ENCODE data around the gene PLEKHJ1.

PLEKHJ1 gene

GRCh38 chr19:2255982-2256685, 20.0 kb upstream of the PLEKHJ1 start, which contains the start of gene JSRP1:
Gene JSRP1, minus strand, starts transcription at chr19:2256417. Its CDS starts 1,103 bp downstream, at chr19:2255314.
- peaks cover 36 to 79% of the 10 kb centered on the region in 2 donors for H3K4me1 Mint-ChIP-seq
- no peaks in the 10 kb centered on the region for H3K9me3 Mint-ChIP-seq
- peak within 1 kb of the TSS; percentile 94 for H3K27ac Mint-ChIP-seq
- DNase-seq, result no peak
- H3K36me3 Mint-ChIP-seq, result peaks cover 0 to 3% of the 10 kb centered on the region in 2 donors
- peak within 1 kb of the TSS; percentile 25 to 46 for H3K4me3 Mint-ChIP-seq
- ATAC-seq (replicated peaks), result peak in 1 of 2 donors; percentile 14
- H3K27me3 Mint-ChIP-seq, result peaks cover 8 to 11% of the 10 kb centered on the region in 2 donors

GRCh38 chr19:2255112-2255845, 19.1 kb upstream of the PLEKHJ1 start:
- Mint-ChIP-seq H3K27ac (no peak overlapping the region), H3K4me3 (no peak overlapping the region), H3K36me3 (peaks cover 0 to 3% of the 10 kb centered on the region in 2 donors), H3K9me3 (no peaks in the 10 kb centered on the region), H3K4me1 (peaks cover 34 to 79% of the 10 kb centered on the region in 2 donors), H3K27me3 (peaks cover 8 to 14% of the 10 kb centered on the region in 2 donors)
- ATAC-seq (replicated peaks) (no peak), DNase-seq (no peak)

- ATAC-seq (replicated peaks) (no peak), DNase-seq (no peak)
- Mint-ChIP-seq H3K27me3 (peaks cover 8 to 21% of the 10 kb centered on the region in 2 donors), H3K36me3 (peaks cover 3 to 7% of the 10 kb centered on the region in 2 donors), H3K4me1 (peaks cover 32 to 74% of the 10 kb centered on the region in 2 donors), H3K27ac (peak overlapping the region; percentile 51), H3K4me3 (peak overlapping the region; percentile 28 to 47), H3K9me3 (no peaks in the 10 kb centered on the region)
These were observed 18.1 kb upstream of the PLEKHJ1 start for GRCh38 chr19:2254064-2254872.

GRCh38 chr19:2253106-2254063, 17.3 kb upstream of the PLEKHJ1 start:
- Mint-ChIP-seq H3K4me3 (peak overlapping the region; percentile 71 to 83), H3K4me1 (peaks cover 29 to 68% of the 10 kb centered on the region in 2 donors), H3K27me3 (peaks cover 8 to 21% of the 10 kb centered on the region in 2 donors), H3K36me3 (peaks cover 11 to 16% of the 10 kb centered on the region in 2 donors), H3K27ac (peak overlapping the region; percentile 51), H3K9me3 (no peaks in the 10 kb centered on the region)
- ATAC-seq (replicated peaks), result peak; percentile 18 to 36
- DNase-seq, result no peak

- Mint-ChIP-seq H3K4me3 (peak overlapping the region; percentile 71 to 83), H3K36me3 (peaks cover 13 to 17% of the 10 kb centered on the region in 2 donors)
These were observed 16.6 kb upstream of the PLEKHJ1 start for GRCh38 chr19:2252797-2253105.

GRCh38 chr19:2252055-2252796, 16.1 kb upstream of the PLEKHJ1 start:
- peaks cover 13 to 17% of the 10 kb centered on the region in 2 donors for H3K36me3 Mint-ChIP-seq
- H3K4me3 Mint-ChIP-seq, result peak overlapping the region; percentile 72 to 83
- ATAC-seq (replicated peaks), result peak in 1 of 2 donors; percentile 4
- no peaks in the 10 kb centered on the region for H3K9me3 Mint-ChIP-seq
- H3K27ac Mint-ChIP-seq, result peak overlapping the region; percentile 87
- DNase-seq, result no peak
- H3K4me1 Mint-ChIP-seq, result peaks cover 27 to 56% of the 10 kb centered on the region in 2 donors
- H3K27me3 Mint-ChIP-seq, result peaks cover 8 to 21% of the 10 kb centered on the region in 2 donors

More at GRCh38 chr19:2252797-2253105, 16.6 kb upstream of the PLEKHJ1 start:
- Mint-ChIP-seq H3K27ac (peak overlapping the region; percentile 87), H3K4me1 (peaks cover 27 to 61% of the 10 kb centered on the region in 2 donors), H3K9me3 (no peaks in the 10 kb centered on the region), H3K27me3 (peaks cover 8 to 21% of the 10 kb centered on the region in 2 donors)
- peak; percentile 3 for ATAC-seq (replicated peaks)
- DNase-seq, result no peak

GRCh38 chr19:2251106-2252054, 15.3 kb upstream of the PLEKHJ1 start:
- H3K27me3 Mint-ChIP-seq, result peaks cover 8 to 21% of the 10 kb centered on the region in 2 donors
- peak overlapping the region; percentile 72 to 83 for H3K4me3 Mint-ChIP-seq
- peaks cover 17 to 19% of the 10 kb centered on the region in 2 donors for H3K36me3 Mint-ChIP-seq
- peaks cover 24 to 47% of the 10 kb centered on the region in 2 donors for H3K4me1 Mint-ChIP-seq
- H3K9me3 Mint-ChIP-seq, result no peaks in the 10 kb centered on the region
- DNase-seq (no peak), ATAC-seq (replicated peaks) (peak in 1 of 2 donors; percentile 9)
- H3K27ac Mint-ChIP-seq, result peak overlapping the region; percentile 83

- ATAC-seq (replicated peaks) (peak in 1 of 2 donors; percentile 3), DNase-seq (no peak)
- H3K36me3 Mint-ChIP-seq, result peaks cover 20 to 24% of the 10 kb centered on the region in 2 donors
- peaks cover 8 to 21% of the 10 kb centered on the region in 2 donors for H3K27me3 Mint-ChIP-seq
- no peak overlapping the region for H3K27ac Mint-ChIP-seq
- peak overlapping the region; percentile 59 to 63 for H3K4me3 Mint-ChIP-seq
- peaks cover 20 to 41% of the 10 kb centered on the region in 2 donors for H3K4me1 Mint-ChIP-seq
- H3K9me3 Mint-ChIP-seq, result no peaks in the 10 kb centered on the region
These were observed 14.6 kb upstream of the PLEKHJ1 start for GRCh38 chr19:2250766-2251105.

GRCh38 chr19:2249880-2250765, 14.0 kb upstream of the PLEKHJ1 start:
- Mint-ChIP-seq H3K4me3 (peak overlapping the region; percentile 59 to 63), H3K9me3 (no peaks in the 10 kb centered on the region), H3K27ac (peak overlapping the region; percentile 75), H3K4me1 (peaks cover 15 to 35% of the 10 kb centered on the region in 2 donors), H3K36me3 (peaks cover 24 to 30% of the 10 kb centered on the region in 2 donors), H3K27me3 (peaks cover 8 to 21% of the 10 kb centered on the region in 2 donors)
- DNase-seq (no peak), ATAC-seq (replicated peaks) (peak; percentile 24 to 41)

- DNase-seq (no peak), ATAC-seq (replicated peaks) (no peak)
- Mint-ChIP-seq H3K9me3 (no peaks in the 10 kb centered on the region), H3K27me3 (peaks cover 8 to 21% of the 10 kb centered on the region in 2 donors), H3K4me1 (peaks cover 14 to 34% of the 10 kb centered on the region in 2 donors), H3K36me3 (peaks cover 30 to 38% of the 10 kb centered on the region in 2 donors), H3K4me3 (no peak within 1 kb of the TSS), H3K27ac (peak within 1 kb of the TSS; percentile 75)
These were observed 13.1 kb upstream of the PLEKHJ1 start, which contains the start of gene AMH for GRCh38 chr19:2249010-2249866. Gene AMH, plus strand, starts transcription at chr19:2249323. Its CDS starts 10 bp downstream, at chr19:2249333.
